IMR-90 (cell line): ENCODE data around the gene EXOC4. TPM values are rescaled to one million over a fixed set of nuclear protein-coding genes. Genes with fewer than 3 reads are reported as not detected.

Experiments used
- ATAC-seq: fragments of 200-7000 bp; cut with Tn5 transposase; 2 replicates; pipeline ENCODE4 v1.9.1; 2020; ENCODE audit warnings: low read depth, mild to moderate bottlenecking, moderate library complexity
- BruUV-seq: library from RNA; stranded (reverse); fragments of 400-500 nt; replicated peaks from 2 replicates; lab custom pipeline; 2021; lab: Mats Ljungman, UMichigan
- CTCF ChIA-PET: fragments of 300-600 bp; formaldehyde crosslinking; extraction: SDS; loops from one replicate; lab custom pipeline; 2021; ENCODE audit warnings: antibody characterized with exemption; lab: Yijun Ruan, JAX
- POLR2A ChIA-PET: fragments of 300-600 bp; sonication (Branson Sonifier 250); formaldehyde crosslinking; loops from one replicate; lab custom pipeline; 2022; ENCODE audit warnings: antibody characterized with exemption; ENCODE audit not compliant: unreplicated experiment; lab: Charles Lee
- DNase-seq: peaks from one replicate; pipeline ENCODE4 v3.0.0; 2013
- H2AFZ ChIP-seq: replicated peaks from 2 replicates; pipeline ENCODE3; 2013; ENCODE audit warnings: low read length, mild to moderate bottlenecking; ENCODE audit not compliant: poor library complexity
- H2AK5ac ChIP-seq: 2 replicates; pipeline ENCODE4 v1.6.1; 2013; ENCODE audit warnings: low read depth, low read length, inconsistent platforms
- H2AK9ac ChIP-seq: replicated peaks from 2 replicates; pipeline ENCODE3; 2013; ENCODE audit warnings: mild to moderate bottlenecking, low read depth, low read length, moderate library complexity; ENCODE audit not compliant: poor library complexity
- H2BK120ac ChIP-seq: 2 replicates; pipeline ENCODE4 v1.6.1; 2013; ENCODE audit warnings: low read depth, low read length, inconsistent platforms
- H2BK15ac ChIP-seq: 3 replicates; pipeline ENCODE4 v1.6.1; 2013; ENCODE audit warnings: low read depth, low read length, inconsistent platforms
- H2BK20ac ChIP-seq: 2 replicates; pipeline ENCODE4 v1.6.1; 2013; ENCODE audit warnings: low read depth, mild to moderate bottlenecking, inconsistent platforms, low read length, moderate library complexity
- H2BK5ac ChIP-seq: 2 replicates; pipeline ENCODE4 v1.6.1; 2013; ENCODE audit warnings: mild to moderate bottlenecking, low read depth, low read length, inconsistent platforms; ENCODE audit not compliant: poor library complexity, severe bottlenecking
- H3K14ac ChIP-seq: replicated peaks from 2 replicates; pipeline ENCODE4 v1.6.1; 2013; ENCODE audit warnings: low read depth, low read length, inconsistent platforms
- H3K18ac ChIP-seq: 2 replicates; pipeline ENCODE4 v1.6.1; 2013; ENCODE audit warnings: low read depth, low read length, control low read depth
- H3K23ac ChIP-seq: 2 replicates; pipeline ENCODE4 v1.6.1; 2013; ENCODE audit warnings: low read depth, low read length, inconsistent platforms
- H3K27ac ChIP-seq: 2 replicates; pipeline ENCODE4 v1.5.1; 2013; ENCODE audit warnings: mild to moderate bottlenecking, control low read depth, low read length; ENCODE audit not compliant: insufficient read depth
- H3K27me3 ChIP-seq: 2 replicates; pipeline ENCODE4 v1.6.1; 2013; ENCODE audit warnings: low read length; ENCODE audit not compliant: control insufficient read depth, insufficient read depth
- H3K36me3 ChIP-seq: 2 replicates; pipeline ENCODE4 v1.6.1; 2013; ENCODE audit warnings: low read length, mixed read lengths; ENCODE audit not compliant: control insufficient read depth, insufficient read depth
- H3K4ac ChIP-seq: 2 replicates; pipeline ENCODE4 v1.6.1; 2013; ENCODE audit warnings: low read depth, low read length, inconsistent platforms
- H3K4me1 ChIP-seq: 2 replicates; pipeline ENCODE4 v1.6.1; 2013; ENCODE audit warnings: low read length, mixed read lengths; ENCODE audit not compliant: control insufficient read depth, insufficient read depth
- H3K4me2 ChIP-seq: 2 replicates; pipeline ENCODE4 v1.6.1; 2013; ENCODE audit warnings: low read depth, mild to moderate bottlenecking, control low read depth, low read length, moderate library complexity
- H3K4me3 ChIP-seq: 2 replicates; pipeline ENCODE4 v1.5.1; 2013; ENCODE audit warnings: low read depth, mild to moderate bottlenecking, control low read depth, low read length, moderate library complexity; ENCODE audit not compliant: insufficient read depth
- H3K56ac ChIP-seq: 2 replicates; pipeline ENCODE4 v1.6.1; 2013; ENCODE audit warnings: low read length, inconsistent platforms; ENCODE audit not compliant: insufficient read depth; ENCODE audit errors: extremely low read depth
- H3K79me1 ChIP-seq, 2 experiments: 2 replicates each; pipeline ENCODE4 v1.6.1; 2013; ENCODE audit warnings: low read length in 2 of 2, inconsistent platforms in 1 of 2, low read depth in 1 of 2
- H3K9ac ChIP-seq: 2 replicates; pipeline ENCODE4 v1.6.1; 2013; ENCODE audit warnings: low read depth, low read length, control low read depth
- H3K9me1 ChIP-seq: 2 replicates; pipeline ENCODE4 v1.6.1; 2013; ENCODE audit warnings: low read length, inconsistent platforms; ENCODE audit not compliant: insufficient read depth
- H3K9me3 ChIP-seq: 2 replicates; pipeline ENCODE4 v1.6.1; 2013; ENCODE audit warnings: low read length; ENCODE audit not compliant: control insufficient read depth, insufficient read depth
- H4K20me1 ChIP-seq: 2 replicates; pipeline ENCODE4 v1.6.1; 2013; ENCODE audit warnings: low read length, inconsistent platforms; ENCODE audit not compliant: insufficient read depth
- H4K5ac ChIP-seq: 2 replicates; pipeline ENCODE4 v1.6.1; 2013; ENCODE audit warnings: mild to moderate bottlenecking, low read depth, low read length, control low read depth
- H4K8ac ChIP-seq, 2 experiments: 2 replicates each; pipeline ENCODE4 v1.6.1; 2013; ENCODE audit warnings: low read depth in 2 of 2, low read length in 2 of 2, control low read depth in 1 of 2, inconsistent platforms in 1 of 2
- H4K91ac ChIP-seq: 2 replicates; pipeline ENCODE4 v1.6.1; 2013; ENCODE audit warnings: low read depth, low read length, inconsistent platforms; ENCODE audit not compliant: insufficient read depth
- BHLHE40 ChIP-seq: fragments of 150-350 bp; IDR thresholded peaks from 2 replicates; pipeline ENCODE4 v1.6.1; 2016; ENCODE audit warnings: mild to moderate bottlenecking, low read depth, low read length
- CEBPB ChIP-seq: IDR thresholded peaks from 2 replicates; pipeline ENCODE4 v1.6.1; 2012; ENCODE audit warnings: low read depth, low read length, improper control_type of control experiment
- CHD1 ChIP-seq: IDR thresholded peaks from 2 replicates; pipeline ENCODE4 v1.6.1; 2012; ENCODE audit warnings: low read depth, low read length, improper control_type of control experiment
- CTCF ChIP-seq: conservative IDR thresholded peaks from 2 replicates; pipeline ENCODE4 v1.5.1; 2012; ENCODE audit warnings: mild to moderate bottlenecking, low read depth, low read length, improper control_type of control experiment
- ELK1 ChIP-seq: fragments of 150-350 bp; IDR thresholded peaks from 2 replicates; pipeline ENCODE4 v1.6.1; 2016; ENCODE audit warnings: low read depth, mild to moderate bottlenecking, low read length, moderate library complexity, borderline replicate concordance
- FOS ChIP-seq: fragments of 150-350 bp; IDR thresholded peaks from 2 replicates; pipeline ENCODE4 v1.6.1; 2016; ENCODE audit warnings: low read depth, low read length
- MAFK ChIP-seq: IDR thresholded peaks from 2 replicates; pipeline ENCODE4 v1.6.1; 2012; ENCODE audit warnings: low read depth, low read length, improper control_type of control experiment
- MAZ ChIP-seq: IDR thresholded peaks from 2 replicates; pipeline ENCODE4 v1.6.1; 2012; ENCODE audit warnings: low read depth, mild to moderate bottlenecking, low read length, improper control_type of control experiment, moderate library complexity, borderline replicate concordance
- MXI1 ChIP-seq: IDR thresholded peaks from 2 replicates; pipeline ENCODE4 v1.6.1; 2012; ENCODE audit warnings: low read depth, mild to moderate bottlenecking, low read length, moderate library complexity, borderline replicate concordance
- NFE2L2 ChIP-seq: fragments of 150-350 bp; IDR thresholded peaks from 2 replicates; pipeline ENCODE4 v1.6.1; 2016; ENCODE audit warnings: low read depth, mild to moderate bottlenecking, low read length
- POLR2A ChIP-seq: IDR thresholded peaks from 2 replicates; pipeline ENCODE4 v1.6.1; 2012; ENCODE audit warnings: mild to moderate bottlenecking, low read depth, low read length
- RAD21 ChIP-seq: IDR thresholded peaks from 2 replicates; pipeline ENCODE4 v1.6.1; 2012; ENCODE audit warnings: low read length, improper control_type of control experiment
- RCOR1 ChIP-seq: IDR thresholded peaks from 2 replicates; pipeline ENCODE4 v1.6.1; 2012; ENCODE audit warnings: mild to moderate bottlenecking, low read length, improper control_type of control experiment; ENCODE audit not compliant: insufficient replicate concordance
- RFX5 ChIP-seq: IDR thresholded peaks from 2 replicates; pipeline ENCODE4 v1.8.0; 2012; ENCODE audit warnings: low read depth, mild to moderate bottlenecking, low read length, moderate library complexity
- SMC3 ChIP-seq: fragments of 150-350 bp; IDR thresholded peaks from 2 replicates; pipeline ENCODE4 v1.6.1; 2016; ENCODE audit warnings: low read depth, mild to moderate bottlenecking, antibody characterized with exemption, low read length, moderate library complexity
- USF2 ChIP-seq: fragments of 150-350 bp; IDR thresholded peaks from 2 replicates; pipeline ENCODE4 v1.6.1; 2017; ENCODE audit warnings: mild to moderate bottlenecking, antibody characterized with exemption, low read length, low read depth
- WGBS, 2 experiments: methylation state at CpG; one replicate each; pipeline versions ENCODE4 v1.1.5 to v1.1.7; 2013; ENCODE audit warnings: missing lambda C conversion rate in 2 of 2; ENCODE audit not compliant: insufficient read length in 1 of 2; ENCODE audit errors: extremely low coverage in 2 of 2; 5-methylcytosine and 5-hydroxymethylcytosine counted together
- dilution Hi-C: fragments of 300-500 bp; cut with HindIII; formaldehyde crosslinking; loops from one replicate; pipeline ENCODE4 v1.14.3; 2018; ENCODE audit warnings: low sequenced_read_pairs; ENCODE audit not compliant: unreplicated experiment
- in situ Hi-C: fragments of 300-500 bp; cut with MboI; formaldehyde crosslinking; loops from 3 replicates; pipeline ENCODE4 v1.14.3; 2019; ENCODE audit warnings: low sequenced_read_pairs, inconsistent platforms, mixed read lengths
- intact Hi-C: fragments of 100-400 bp; cut with micrococcal nuclease; formaldehyde crosslinking; loops from 2 replicates; pipeline ENCODE4 v1.10.0; 2022
- polyA plus RNA-seq, 3 experiments: library from polyadenylated mRNA; depleted of rRNA; stranded (reverse); fragments of >200 nt; gene quantifications; 2 replicates each; pipeline ENCODE4 v1.2.3, GENCODE V29; 2012; ENCODE audit warnings: low replicate concordance in 1 of 3
- total RNA-seq: library from RNA; depleted of rRNA; stranded (reverse); fragments of >200 nt; gene quantifications from 2 replicates; pipeline ENCODE4 v1.2.3, GENCODE V29; 2012

The EXOC4 gene
- total and polyA plus RNA-seq, 2 of the 4 experiments (the other 2 are of a cell fraction): 25.4 to 94.6 TPM

GRCh38 chr7:133458688-133459087 is 205.8 kb downstream of the EXOC4 start:
- no TSS peak for BruUV-seq
- intact Hi-C loops: loop anchor here (10.0 kb wide), 1 partner anchor 526 kb away; no protein-coding TSS in a partner anchor

More at GRCh38 chr7:133458688-133459087, 205.8 kb downstream of the EXOC4 start:
- ATAC-seq (no peak), DNase-seq (no peak)
- H4K8ac ChIP-seq: no peak overlapping the region
- dilution Hi-C loops: no loop called here
- no peak overlapping the region for H3K9ac ChIP-seq
- H3K14ac ChIP-seq: no peak overlapping the region
- H3K4ac ChIP-seq: no peak overlapping the region
- H3K56ac ChIP-seq: no peak overlapping the region
- H3K18ac ChIP-seq: no peak overlapping the region
- peaks cover 3% of the 10 kb centered on the region for H3K9me1 ChIP-seq
- no peaks in the 10 kb centered on the region for H3K4me1 ChIP-seq
- POLR2A ChIA-PET: no interaction called here
- no peaks in the 10 kb centered on the region for H4K20me1 ChIP-seq
- no peak overlapping the region for H3K4me2 ChIP-seq
- H3K27ac ChIP-seq: no peak overlapping the region
- CTCF ChIA-PET: no interaction called here
- H4K5ac ChIP-seq: no peak overlapping the region
- H3K36me3 ChIP-seq: no peaks in the 10 kb centered on the region
- no peak overlapping the region for H2AK5ac ChIP-seq
- no peak overlapping the region for H2BK120ac ChIP-seq
- WGBS, 2 experiments: no CpG with 5 or more reads among the region's 2 CpGs
- no peak overlapping the region for H2BK5ac ChIP-seq
- no peak overlapping the region for H4K91ac ChIP-seq
- TF ChIP-seq SMC3 (no peak), MAFK (no peak), MAZ (no peak), RFX5 (no peak), POLR2A (no peak), MXI1 (no peak), NFE2L2 (no peak), USF2 (no peak), CHD1 (no peak), RAD21 (no peak), BHLHE40 (no peak), ELK1 (no peak), CTCF (no peak), RCOR1 (no peak), CEBPB (no peak), FOS (no peak)
- H2AK9ac ChIP-seq: no peak overlapping the region
- H3K4me3 ChIP-seq: no peak overlapping the region
- in situ Hi-C loops: no loop called here
- peaks cover 0 to 7% of the 10 kb centered on the region in 2 experiments; a peak in 2 of 4 replicates for H3K79me1 ChIP-seq
- no peak overlapping the region for H2BK15ac ChIP-seq
- H3K9me3 ChIP-seq: no peaks in the 10 kb centered on the region
- no peak overlapping the region for H2BK20ac ChIP-seq
- H3K27me3 ChIP-seq: no peaks in the 10 kb centered on the region
- no peak overlapping the region for H2AFZ ChIP-seq
- H3K23ac ChIP-seq: no peak overlapping the region
